CD4-positive, alpha-beta T cell treated with Interleukin-1 beta for 1 hour (primary cell): ENCODE measurements around the gene FOXN4.
"Not testable (repeated sequence)": the region's sequence is repeated elsewhere in the genome, so short reads cannot be mapped to it uniquely, and the experiment has no call there.

Experiments
- DNase-seq, 2 donors: peaks; one replicate each; pipeline ENCODE4 v3.0.0-alpha.2; 2020 to 2022

Gene FOXN4

GRCh38 chr12:109308534-109309380 lies at the start of gene FOXN4:
Gene FOXN4 (minus strand): TSS chr12:109309284. CDS start chr12:109308321, 963 bp downstream.
- DNase-seq = no peak

GRCh38 chr12:109358154-109358869 lies 49.2 kb upstream of the FOXN4 start:
- DNase-seq = no peak

GRCh38 chr12:109357032-109357431 lies 47.9 kb upstream of the FOXN4 start:
- DNase-seq = no peak

- DNase-seq = no peak
Measured at GRCh38 chr12:109356577-109356976, 47.5 kb upstream of the FOXN4 start.

GRCh38 chr12:109352184-109352583 lies 43.1 kb upstream of the FOXN4 start:
- no peak for DNase-seq

GRCh38 chr12:109347589-109347988 lies 38.5 kb upstream of the FOXN4 start, which contains the start of gene MYO1H:
Gene MYO1H (plus strand): TSS chr12:109347900. CDS start chr12:109347961, 61 bp downstream.
- no peak for DNase-seq

- no peak for DNase-seq
Measured at GRCh38 chr12:109346920-109347319, 37.8 kb upstream of the FOXN4 start.

- no peak for DNase-seq
Measured at GRCh38 chr12:109345428-109345827, 36.3 kb upstream of the FOXN4 start.

- no peak for DNase-seq
Measured at GRCh38 chr12:109343677-109344076, 34.6 kb upstream of the FOXN4 start.

- DNase-seq = no peak
Measured at GRCh38 chr12:109336593-109336992, 27.5 kb upstream of the FOXN4 start.

- DNase-seq = no peak
Measured at GRCh38 chr12:109334887-109335286, 25.8 kb upstream of the FOXN4 start.

- no peak for DNase-seq
Measured at GRCh38 chr12:109331301-109331952, 22.3 kb upstream of the FOXN4 start.

GRCh38 chr12:109330282-109331230 lies 21.5 kb upstream of the FOXN4 start:
- no peak for DNase-seq

- DNase-seq = no peak
Measured at GRCh38 chr12:109329686-109330085, 20.6 kb upstream of the FOXN4 start.

GRCh38 chr12:109329003-109329402 lies 19.9 kb upstream of the FOXN4 start:
- no peak for DNase-seq

- DNase-seq = not testable (repeated sequence)
Measured at GRCh38 chr12:109321294-109321693, 12.2 kb upstream of the FOXN4 start.

- no peak for DNase-seq
Measured at GRCh38 chr12:109310247-109311125, 1.4 kb upstream of the FOXN4 start.

GRCh38 chr12:109309381-109310246 lies 530 bp upstream of the FOXN4 start:
- no peak for DNase-seq

- DNase-seq = no peak
Measured at GRCh38 chr12:109307051-109307450, 2.0 kb downstream of the FOXN4 start.

- DNase-seq = no peak
Measured at GRCh38 chr12:109305547-109305946, 3.5 kb downstream of the FOXN4 start.
